Measurements from ENCODE around the gene TRAM2.

DNA sequence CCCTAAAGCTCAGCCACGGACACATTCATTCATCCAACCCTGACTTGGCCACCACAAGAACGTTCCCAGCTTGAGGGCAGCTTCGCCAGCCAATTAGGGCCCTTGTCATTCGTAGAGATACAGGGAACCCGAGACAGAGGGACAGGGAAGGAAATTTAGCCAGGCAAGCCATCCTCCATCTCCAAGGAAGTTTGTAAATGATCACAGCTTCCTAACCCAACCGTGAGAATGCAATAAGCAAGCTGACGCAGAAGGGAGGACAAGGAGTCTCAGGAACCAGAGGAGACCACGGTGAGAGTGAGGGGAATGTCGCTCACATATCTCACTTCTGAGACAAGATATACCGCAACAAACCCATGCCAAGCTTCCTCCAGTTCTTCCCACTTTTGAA, 1.4 kb downstream of the TRAM2 start:
- TF ChIP-seq CTCF (IDR thresholded peaks at IDR 0.05), result no peak
- no peak for TF ChIP-seq POLR2A (IDR thresholded peaks at IDR 0.05)
